ENCODE measurements around the gene NR2C1. TPM values are rescaled to one million over a fixed set of nuclear protein-coding genes. Genes with fewer than 3 reads are reported as not detected.

Gene NR2C1
- total and polyA plus RNA-seq, 2 donors (not counting 1 experiment from before 2014, with no cell fraction given) = 31.2 to 53.9 TPM

DNA sequence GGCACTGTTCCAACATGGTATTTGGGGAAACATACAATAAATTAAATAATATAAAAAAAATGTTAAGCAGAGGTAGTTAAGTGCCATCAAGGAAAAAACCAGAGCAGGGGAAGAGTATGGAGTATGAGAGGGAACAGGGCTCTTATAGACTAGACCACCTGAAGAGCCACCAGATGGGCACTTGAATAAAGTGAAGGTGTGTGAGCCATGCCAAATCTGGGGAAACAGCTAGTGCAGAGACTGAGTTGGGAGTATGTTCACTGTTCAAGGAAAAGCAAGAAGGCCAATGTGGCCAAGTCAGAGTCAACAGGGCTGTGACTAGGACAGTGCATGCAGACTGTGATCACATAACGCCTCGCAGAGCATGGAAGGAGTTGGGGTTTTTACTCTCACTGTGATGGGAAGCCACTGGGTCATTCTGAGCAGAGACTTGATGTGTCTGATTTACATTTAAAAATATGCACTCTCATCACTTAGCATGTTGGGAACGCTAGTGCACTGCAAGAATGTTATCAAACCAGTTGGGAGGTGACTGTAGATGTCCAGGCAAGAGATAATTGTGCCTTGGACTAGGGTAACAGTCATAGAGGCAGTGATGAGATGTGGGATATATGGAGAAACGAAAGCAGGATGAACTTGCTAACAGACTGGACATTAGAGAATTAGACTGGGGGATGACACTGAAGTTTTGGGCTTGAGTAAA lies 95.5 kb downstream of the NR2C1 start:
- no peak overlapping the region for H3K4me2 ChIP-seq (replicated peaks; ENCODE audit: low read depth, low read length, poor library complexity, severe bottlenecking)
- H2AFZ ChIP-seq (ENCODE audit: insufficient read depth, low read depth, low read length, poor library complexity, severe bottlenecking) = no peak overlapping the region
- H3K27ac ChIP-seq (ENCODE audit: low read length in 2 of 2) = no peak overlapping the region
- TF ChIP-seq EZH2 (IDR thresholded peaks at IDR 0.05; ENCODE audit: borderline replicate concordance, insufficient read depth, low read depth, low read length, poor library complexity, severe bottlenecking) = no peak
- TF ChIP-seq, protein P1, sequence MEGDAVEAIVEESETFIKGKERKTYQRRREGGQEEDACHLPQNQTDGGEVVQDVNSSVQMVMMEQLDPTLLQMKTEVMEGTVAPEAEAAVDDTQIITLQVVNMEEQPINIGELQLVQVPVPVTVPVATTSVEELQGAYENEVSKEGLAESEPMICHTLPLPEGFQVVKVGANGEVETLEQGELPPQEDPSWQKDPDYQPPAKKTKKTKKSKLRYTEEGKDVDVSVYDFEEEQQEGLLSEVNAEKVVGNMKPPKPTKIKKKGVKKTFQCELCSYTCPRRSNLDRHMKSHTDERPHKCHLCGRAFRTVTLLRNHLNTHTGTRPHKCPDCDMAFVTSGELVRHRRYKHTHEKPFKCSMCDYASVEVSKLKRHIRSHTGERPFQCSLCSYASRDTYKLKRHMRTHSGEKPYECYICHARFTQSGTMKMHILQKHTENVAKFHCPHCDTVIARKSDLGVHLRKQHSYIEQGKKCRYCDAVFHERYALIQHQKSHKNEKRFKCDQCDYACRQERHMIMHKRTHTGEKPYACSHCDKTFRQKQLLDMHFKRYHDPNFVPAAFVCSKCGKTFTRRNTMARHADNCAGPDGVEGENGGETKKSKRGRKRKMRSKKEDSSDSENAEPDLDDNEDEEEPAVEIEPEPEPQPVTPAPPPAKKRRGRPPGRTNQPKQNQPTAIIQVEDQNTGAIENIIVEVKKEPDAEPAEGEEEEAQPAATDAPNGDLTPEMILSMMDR (IDR thresholded peaks at IDR 0.05) = no peak
- H3K9me3 ChIP-seq (ENCODE audit: control extremely low read depth in 1 of 3, control insufficient read depth in 2 of 3, insufficient read depth in 1 of 3, low read length in 2 of 3) = no peaks in the 10 kb centered on the region
- H3K36me3 ChIP-seq (replicated peaks in 1 of 2; ENCODE audit: control extremely low read depth in 1 of 2, control insufficient read depth in 1 of 2, extremely low read depth in 1 of 2, insufficient read depth in 2 of 2, low read length in 1 of 2) = peaks cover 3 to 20% of the 10 kb centered on the region in 2 experiments
- POLR2A ChIA-PET = no interaction called here
- Mint-ChIP-seq H3K27me3 (no peaks in the 10 kb centered on the region), H3K4me1 (peaks cover 4% of the 10 kb centered on the region), H3K27ac (no peak overlapping the region), H3K9me3 (ENCODE audit: insufficient read depth) (no peaks in the 10 kb centered on the region), H3K4me3 (no peak overlapping the region)
- intact Hi-C loops (cut with micrococcal nuclease) = no loop called here
- no peak for ATAC-seq (ENCODE audit: low read depth)
- peaks cover 0 to 3% of the 10 kb centered on the region in 2 donors for H3K4me1 ChIP-seq (ENCODE audit: control insufficient read depth in 2 of 2, insufficient read depth in 2 of 2, low read length in 2 of 2)
- no peak for DNase-seq
- H3K79me2 ChIP-seq (ENCODE audit: control insufficient read depth, insufficient read depth, low read length) = peaks cover 10% of the 10 kb centered on the region
- H3K9ac ChIP-seq (ENCODE audit: low read length) = no peak overlapping the region
- no peak overlapping the region for H3K4me3 ChIP-seq (ENCODE audit: control extremely low read depth in 1 of 5, extremely low read depth in 1 of 5, insufficient read depth in 1 of 5, low read depth in 2 of 5, low read length in 4 of 5)
- H3K27me3 ChIP-seq (replicated peaks in 1 of 4; ENCODE audit: control extremely low read depth in 1 of 4, control insufficient read depth in 3 of 4, insufficient read depth in 4 of 4, low read length in 3 of 4) = no peaks in the 10 kb centered on the region
- 92% methylated on average over 4 of the region's 4 CpGs for WGBS (ENCODE audit: insufficient coverage)
- peaks cover 5% of the 10 kb centered on the region for H4K20me1 ChIP-seq (ENCODE audit: control insufficient read depth, insufficient read depth, low read length, poor library complexity, severe bottlenecking)
- CTCF ChIA-PET = no interaction called here

DNA sequence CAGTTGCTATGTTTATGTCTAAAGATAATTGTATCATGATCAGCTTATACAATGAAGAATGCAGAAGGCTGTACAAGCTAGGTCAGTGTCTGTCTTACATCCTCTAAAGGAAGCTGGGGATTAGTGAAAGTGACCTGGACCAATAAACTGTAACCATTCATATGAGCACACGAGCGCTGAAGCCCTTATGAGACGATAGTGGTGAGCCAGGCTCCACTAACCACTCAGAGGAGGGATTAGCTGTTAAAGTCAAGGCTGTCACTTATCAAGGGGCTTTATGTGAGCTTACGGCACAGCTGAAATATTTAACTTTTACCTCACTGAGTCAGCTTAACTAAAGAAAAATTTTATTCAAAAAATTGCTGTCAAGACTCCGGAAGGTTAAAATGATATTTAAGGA lies 100.2 kb downstream of the NR2C1 start:
- Histone ChIP-seq H3K4me2 (replicated peaks; ENCODE audit: low read depth, low read length, poor library complexity, severe bottlenecking) (no peak overlapping the region), H3K27me3 (replicated peaks in 1 of 4; ENCODE audit: control extremely low read depth in 1 of 4, control insufficient read depth in 3 of 4, insufficient read depth in 4 of 4, low read length in 3 of 4) (no peaks in the 10 kb centered on the region), H3K36me3 (replicated peaks in 1 of 2; ENCODE audit: control extremely low read depth in 1 of 2, control insufficient read depth in 1 of 2, extremely low read depth in 1 of 2, insufficient read depth in 2 of 2, low read length in 1 of 2) (peaks cover 0 to 11% of the 10 kb centered on the region in 2 experiments), H3K4me1 (ENCODE audit: control insufficient read depth in 2 of 2, insufficient read depth in 2 of 2, low read length in 2 of 2) (peaks cover 24 to 27% of the 10 kb centered on the region in 2 donors), H3K27ac (ENCODE audit: low read length in 2 of 2) (no peak overlapping the region), H3K9ac (ENCODE audit: low read length) (no peak overlapping the region), H4K20me1 (ENCODE audit: control insufficient read depth, insufficient read depth, low read length, poor library complexity, severe bottlenecking) (peaks cover 4% of the 10 kb centered on the region), H3K79me2 (ENCODE audit: control insufficient read depth, insufficient read depth, low read length) (peaks cover 3% of the 10 kb centered on the region), H3K9me3 (ENCODE audit: control extremely low read depth in 1 of 3, control insufficient read depth in 2 of 3, insufficient read depth in 1 of 3, low read length in 2 of 3) (no peaks in the 10 kb centered on the region), H3K4me3 (ENCODE audit: control extremely low read depth in 1 of 5, extremely low read depth in 1 of 5, insufficient read depth in 1 of 5, low read depth in 2 of 5, low read length in 4 of 5) (no peak overlapping the region), H2AFZ (ENCODE audit: insufficient read depth, low read depth, low read length, poor library complexity, severe bottlenecking) (no peak overlapping the region)
- WGBS (ENCODE audit: insufficient coverage) = no CpG with 5 or more reads among the region's 5 CpGs
- no peak overlapping the region for H3K27ac Mint-ChIP-seq
- no peaks in the 10 kb centered on the region for H3K27me3 Mint-ChIP-seq
- no peak overlapping the region for H3K4me3 Mint-ChIP-seq
- POLR2A ChIA-PET = no interaction called here
- no peaks in the 10 kb centered on the region for H3K9me3 Mint-ChIP-seq (ENCODE audit: insufficient read depth)
- DNase-seq (no peak), ATAC-seq (ENCODE audit: low read depth) (no peak)
- TF ChIP-seq, protein P1 (IDR thresholded peaks at IDR 0.05) = no peak
- no peak for TF ChIP-seq EZH2 (IDR thresholded peaks at IDR 0.05; ENCODE audit: borderline replicate concordance, insufficient read depth, low read depth, low read length, poor library complexity, severe bottlenecking)
- intact Hi-C loops (cut with micrococcal nuclease) = no loop called here
- H3K4me1 Mint-ChIP-seq = peaks cover 33% of the 10 kb centered on the region
- CTCF ChIA-PET = interaction anchor here (1.1 to 1.4 kb wide), 3 partner anchors 9 to 369 kb away, joined by 4 to 6 read pairs (median 4); no protein-coding TSS in a partner anchor
